Gastroesophageal sphincter (tissue), 3 donors: Measurements from ENCODE around the gene ESR1.

Source experiments
- EP300 ChIP-seq: sonication (generic); formaldehyde crosslinking; IDR thresholded peaks from one replicate; pipeline ENCODE4 v1.6.1; 2017; ENCODE audit warnings: antibody characterized with exemption, mild to moderate bottlenecking
- POLR2A ChIP-seq, 2 donors: fragments of 450-650 bp; IDR thresholded peaks; one replicate each; pipeline ENCODE4 v1.6.1; 2017; ENCODE audit warnings: antibody characterized with exemption in 2 of 2, mild to moderate bottlenecking in 2 of 2, moderate library complexity in 1 of 2
- POLR2AphosphoS5 ChIP-seq: sonication (generic); formaldehyde crosslinking; IDR thresholded peaks from one replicate; pipeline ENCODE4 v1.6.1; 2017; ENCODE audit warnings: antibody characterized with exemption
- TF ChIP-seq, protein P1 (sequence below), 4 experiments: fragments of 200-600 bp in 2 of 4; fragments of 450-650 bp in 2 of 4; sonication (generic) in 1 of 4; IDR thresholded peaks; one replicate each; pipeline ENCODE4 v1.5.1; 2017 to 2019; ENCODE audit warnings: antibody characterized with exemption in 4 of 4, mild to moderate bottlenecking in 2 of 4, moderate library complexity in 2 of 4

DNA sequence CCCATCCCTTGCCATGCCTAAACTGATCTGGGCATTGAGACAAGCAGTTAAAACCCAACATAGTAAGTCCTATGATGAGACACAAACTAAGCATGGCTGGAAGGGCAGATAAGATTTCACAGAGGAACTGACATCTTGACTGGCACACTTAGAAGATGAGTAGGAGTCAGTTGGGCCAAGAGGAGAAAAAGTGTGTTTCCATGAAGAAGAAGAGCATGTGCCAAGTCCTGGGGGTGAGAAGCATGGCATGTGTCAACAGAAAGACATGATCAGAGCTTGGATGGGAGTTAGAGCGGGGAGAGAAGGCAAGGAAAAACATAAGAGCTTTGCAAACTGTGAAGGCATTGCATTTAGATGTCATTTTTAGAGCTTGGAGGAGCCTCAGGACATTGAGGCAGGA, 68.0 kb downstream of the ESR1 start:
- TF ChIP-seq, protein P1, sequence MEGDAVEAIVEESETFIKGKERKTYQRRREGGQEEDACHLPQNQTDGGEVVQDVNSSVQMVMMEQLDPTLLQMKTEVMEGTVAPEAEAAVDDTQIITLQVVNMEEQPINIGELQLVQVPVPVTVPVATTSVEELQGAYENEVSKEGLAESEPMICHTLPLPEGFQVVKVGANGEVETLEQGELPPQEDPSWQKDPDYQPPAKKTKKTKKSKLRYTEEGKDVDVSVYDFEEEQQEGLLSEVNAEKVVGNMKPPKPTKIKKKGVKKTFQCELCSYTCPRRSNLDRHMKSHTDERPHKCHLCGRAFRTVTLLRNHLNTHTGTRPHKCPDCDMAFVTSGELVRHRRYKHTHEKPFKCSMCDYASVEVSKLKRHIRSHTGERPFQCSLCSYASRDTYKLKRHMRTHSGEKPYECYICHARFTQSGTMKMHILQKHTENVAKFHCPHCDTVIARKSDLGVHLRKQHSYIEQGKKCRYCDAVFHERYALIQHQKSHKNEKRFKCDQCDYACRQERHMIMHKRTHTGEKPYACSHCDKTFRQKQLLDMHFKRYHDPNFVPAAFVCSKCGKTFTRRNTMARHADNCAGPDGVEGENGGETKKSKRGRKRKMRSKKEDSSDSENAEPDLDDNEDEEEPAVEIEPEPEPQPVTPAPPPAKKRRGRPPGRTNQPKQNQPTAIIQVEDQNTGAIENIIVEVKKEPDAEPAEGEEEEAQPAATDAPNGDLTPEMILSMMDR (IDR thresholded peaks at IDR 0.05) = no peak
- TF ChIP-seq POLR2A (IDR thresholded peaks at IDR 0.05) (no peak), POLR2AphosphoS5 (no peak), EP300 (no peak)
